ENCODE measurements around the gene SH2D2A. TPM values are rescaled to one million over a fixed set of nuclear protein-coding genes. Genes with fewer than 3 reads are reported as not detected.

Gene SH2D2A
- total RNA-seq, 2 experiments from 2014 or later = 280 to 294 TPM

- Mint-ChIP-seq H3K27me3 (peaks cover 38% of the 10 kb centered on the region), H3K36me3 (no peaks in the 10 kb centered on the region), H3K27ac (no peak overlapping the region), H3K4me3 (no peak overlapping the region), H3K4me1 (ENCODE audit: low read depth) (peaks cover 20% of the 10 kb centered on the region), H3K9me3 (no peaks in the 10 kb centered on the region)
- POLR2A ChIA-PET = interaction anchor here (1.0 to 2.4 kb wide), 4 partner anchors 9 to 40 kb away, joined by 3 to 9 read pairs (median 6); partner anchors contain the start of genes INSRR and NTRK1
- DNase-seq = no peak
- intact Hi-C loops (cut with micrococcal nuclease) = no loop called here
- CTCF ChIA-PET = interaction anchor here (1.1 to 5.0 kb wide), 6 partner anchors 9 to 122 kb away, joined by 3 to 47 read pairs (median 10); partner anchors contain the start of gene NTRK1
Observed at GRCh38 chr1:156847591-156848460, 31.2 kb upstream of the SH2D2A start.

DNA sequence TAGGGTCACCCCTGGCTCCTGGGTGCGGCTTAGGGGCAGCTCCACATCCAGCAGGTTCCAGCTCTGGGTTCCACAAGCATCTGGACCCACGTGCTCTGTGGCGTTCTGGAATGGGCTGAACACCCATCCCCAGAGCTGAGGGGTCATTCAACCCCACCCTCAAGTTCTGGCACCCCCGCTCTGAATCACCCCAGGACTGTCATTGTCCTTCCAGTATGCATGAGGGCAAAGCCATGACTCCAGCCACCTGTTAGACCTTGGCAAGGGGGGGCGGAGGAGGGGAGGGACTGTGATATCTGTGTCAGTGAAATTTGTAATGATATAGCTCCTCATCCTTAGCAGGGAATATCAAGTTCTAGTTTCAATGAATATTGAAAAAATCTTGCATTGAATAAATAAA, 30.0 kb upstream of the SH2D2A start:
- Mint-ChIP-seq H3K36me3 (no peaks in the 10 kb centered on the region), H3K27me3 (peaks cover 50% of the 10 kb centered on the region), H3K4me1 (ENCODE audit: low read depth) (peaks cover 20% of the 10 kb centered on the region), H3K27ac (no peak overlapping the region), H3K9me3 (no peaks in the 10 kb centered on the region), H3K4me3 (no peak overlapping the region)
- intact Hi-C loops (cut with micrococcal nuclease) = no loop called here
- no peak for DNase-seq
- ChIA-PET POLR2A (interaction anchor here (0.6 to 2.4 kb wide), 3 partner anchors 8 to 61 kb away, joined by 3 to 9 read pairs (median 5); no protein-coding TSS in a partner anchor), CTCF (interaction anchor here (1.1 to 5.0 kb wide), 5 partner anchors 8 to 157 kb away, joined by 4 to 47 read pairs (median 5); no protein-coding TSS in a partner anchor)

DNA sequence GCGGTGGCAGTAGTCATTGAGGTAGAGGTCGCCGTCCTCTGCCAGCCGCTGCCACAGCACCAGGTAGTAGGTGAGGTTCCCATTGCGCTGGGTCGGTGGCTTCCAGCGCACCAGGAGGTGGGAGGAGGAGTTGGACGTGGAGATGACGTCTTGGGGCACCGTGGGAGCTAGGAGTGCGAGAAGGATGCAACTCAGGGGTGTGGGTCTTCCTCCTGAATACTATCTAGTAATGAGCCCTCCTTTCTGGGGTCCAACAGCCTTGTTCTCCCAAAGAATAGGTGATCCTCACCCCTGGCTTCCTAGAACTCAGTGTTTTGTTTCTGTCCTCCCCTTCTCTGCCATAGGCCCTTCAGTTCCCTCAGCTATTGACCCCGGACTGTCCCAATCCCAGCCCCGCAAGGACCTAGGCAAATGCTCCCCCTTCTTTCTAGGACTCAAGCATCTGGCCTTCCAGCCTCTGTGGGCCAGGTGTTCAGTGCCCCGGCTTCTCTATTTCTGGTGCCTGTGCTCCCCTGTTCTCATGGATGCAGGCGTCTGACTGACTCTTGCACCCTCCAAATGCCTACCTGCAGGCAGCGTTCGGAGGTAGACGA, 29.4 kb upstream of the SH2D2A start:
- ChIA-PET CTCF (interaction anchor here (1.1 to 5.0 kb wide), 5 partner anchors 8 to 156 kb away, joined by 4 to 47 read pairs (median 5); partner anchors contain the start of gene NTRK1), POLR2A (interaction anchor here (0.6 kb wide), 1 partner anchor 61 kb away, joined by 3 read pairs; no protein-coding TSS in a partner anchor)
- DNase-seq = no peak
- Mint-ChIP-seq H3K27me3 (peaks cover 52% of the 10 kb centered on the region), H3K9me3 (no peaks in the 10 kb centered on the region), H3K4me3 (no peak overlapping the region), H3K36me3 (no peaks in the 10 kb centered on the region), H3K4me1 (ENCODE audit: low read depth) (peaks cover 20% of the 10 kb centered on the region), H3K27ac (no peak overlapping the region)
- intact Hi-C loops (cut with micrococcal nuclease) = no loop called here

- H3K4me1 Mint-ChIP-seq (ENCODE audit: low read depth) = peaks cover 20% of the 10 kb centered on the region
- intact Hi-C loops (cut with micrococcal nuclease) = no loop called here
- ChIA-PET CTCF (interaction anchor here (1.5 to 2.0 kb wide), 3 partner anchors 13 to 155 kb away, joined by 4 to 9 read pairs (median 5); partner anchors contain the start of gene NTRK1), POLR2A (interaction anchor here (1.0 kb wide), 1 partner anchor 38 kb away, joined by 3 read pairs; no protein-coding TSS in a partner anchor)
- no peaks in the 10 kb centered on the region for H3K9me3 Mint-ChIP-seq
- H3K4me3 Mint-ChIP-seq = no peak overlapping the region
- H3K27ac Mint-ChIP-seq = no peak overlapping the region
- H3K36me3 Mint-ChIP-seq = no peaks in the 10 kb centered on the region
- peaks cover 58% of the 10 kb centered on the region for H3K27me3 Mint-ChIP-seq
- DNase-seq = peak; percentile 48
Observed at GRCh38 chr1:156845055-156845952, 28.7 kb upstream of the SH2D2A start.

DNA sequence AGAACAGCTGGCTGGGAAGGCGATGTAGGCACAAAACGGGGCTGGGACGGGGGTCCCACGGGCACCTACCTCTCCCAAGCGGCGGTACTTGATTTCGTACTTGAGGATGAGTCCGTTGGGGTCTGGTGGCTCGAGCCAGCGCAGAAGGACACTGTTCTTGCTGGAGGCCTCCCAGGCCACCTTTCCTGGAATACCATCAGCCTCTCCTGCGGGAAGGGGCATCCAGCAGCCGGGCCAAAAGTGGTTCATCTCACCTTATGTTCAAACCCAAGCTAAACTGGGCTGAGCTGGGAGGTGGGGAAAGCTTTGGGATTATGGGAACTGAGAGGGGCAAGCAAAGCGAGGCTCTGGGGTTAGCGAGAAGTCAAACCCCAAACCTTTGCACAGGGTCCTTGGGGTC, 28.0 kb upstream of the SH2D2A start:
- Mint-ChIP-seq H3K27ac (no peak overlapping the region), H3K9me3 (no peaks in the 10 kb centered on the region), H3K36me3 (no peaks in the 10 kb centered on the region), H3K4me3 (no peak overlapping the region), H3K4me1 (ENCODE audit: low read depth) (peaks cover 20% of the 10 kb centered on the region), H3K27me3 (peaks cover 60% of the 10 kb centered on the region)
- ChIA-PET CTCF (interaction anchor here (2.0 kb wide), 1 partner anchor 15 kb away, joined by 9 read pairs; the partner anchor contains the start of gene NTRK1), POLR2A (interaction anchor here (1.0 kb wide), 1 partner anchor 37 kb away, joined by 3 read pairs; no protein-coding TSS in a partner anchor)
- intact Hi-C loops (cut with micrococcal nuclease) = no loop called here
- no peak for DNase-seq

DNA sequence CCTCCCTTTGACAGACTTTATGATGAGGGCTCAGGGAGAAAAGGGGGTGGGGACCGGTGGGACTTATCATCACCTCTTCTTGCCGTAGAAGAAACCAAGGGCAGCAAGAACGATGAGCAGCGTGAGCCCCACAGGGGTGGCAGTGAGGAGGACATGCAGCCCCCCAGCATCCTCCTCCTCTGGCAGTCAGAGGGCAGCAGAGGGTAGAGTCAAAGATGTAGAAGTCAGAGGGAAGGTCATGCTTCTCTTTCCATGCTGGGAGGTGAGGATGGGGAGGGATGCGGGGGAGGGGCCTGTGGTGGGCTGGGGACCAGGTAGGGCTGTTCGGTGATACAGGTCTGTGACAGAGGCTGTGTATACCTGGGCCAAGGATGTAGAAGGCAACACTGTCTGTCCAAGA, 27.5 kb upstream of the SH2D2A start:
- Mint-ChIP-seq H3K27ac (no peak overlapping the region), H3K27me3 (peaks cover 61% of the 10 kb centered on the region), H3K9me3 (no peaks in the 10 kb centered on the region), H3K4me3 (no peak overlapping the region), H3K4me1 (ENCODE audit: low read depth) (peaks cover 19% of the 10 kb centered on the region), H3K36me3 (no peaks in the 10 kb centered on the region)
- intact Hi-C loops (cut with micrococcal nuclease) = no loop called here
- no peak for DNase-seq
- ChIA-PET CTCF (interaction anchor here (2.0 kb wide), 1 partner anchor 16 kb away, joined by 9 read pairs; the partner anchor contains the start of gene NTRK1), POLR2A (interaction anchor here (1.0 kb wide), 1 partner anchor 36 kb away, joined by 3 read pairs; no protein-coding TSS in a partner anchor)

GRCh38 chr1:156842618-156843300, 26.1 kb upstream of the SH2D2A start:
- H3K27ac Mint-ChIP-seq = no peak overlapping the region
- ChIA-PET POLR2A (no interaction called here), CTCF (interaction anchor here (0.7 kb wide), 1 partner anchor 30 kb away, joined by 3 read pairs; no protein-coding TSS in a partner anchor)
- H3K4me3 Mint-ChIP-seq = no peak overlapping the region
- no peaks in the 10 kb centered on the region for H3K9me3 Mint-ChIP-seq
- H3K36me3 Mint-ChIP-seq = no peaks in the 10 kb centered on the region
- peaks cover 60% of the 10 kb centered on the region for H3K27me3 Mint-ChIP-seq
- intact Hi-C loops (cut with micrococcal nuclease) = no loop called here
- peaks cover 15% of the 10 kb centered on the region for H3K4me1 Mint-ChIP-seq (ENCODE audit: low read depth)
- DNase-seq = no peak

DNA sequence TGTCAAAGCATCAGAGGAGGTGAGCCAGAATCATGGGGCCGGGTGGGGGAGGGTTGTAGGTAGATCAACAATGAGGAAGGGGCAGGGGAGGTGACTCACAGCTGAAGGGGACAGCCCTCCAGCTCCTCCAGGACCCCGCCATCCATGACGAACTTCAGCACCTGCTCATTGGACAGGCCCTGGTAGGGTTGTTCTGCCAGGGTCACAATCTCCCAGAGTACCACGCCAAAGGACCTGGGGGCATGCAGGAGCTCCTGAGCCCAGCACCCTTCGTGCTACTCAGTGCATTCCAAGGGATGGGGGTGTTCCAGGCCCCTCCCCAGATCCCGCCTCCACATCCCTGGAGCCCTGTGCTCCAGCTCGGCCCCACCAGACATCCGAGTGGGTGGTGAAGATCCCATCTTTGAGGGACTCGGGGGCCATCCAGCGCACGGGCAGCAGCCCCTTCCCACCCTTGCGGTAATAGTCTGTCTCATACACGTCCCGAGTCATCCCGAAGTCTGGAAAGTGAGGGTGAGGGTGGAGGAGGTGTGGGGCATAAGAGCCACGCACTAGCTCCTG, 24.7 kb upstream of the SH2D2A start:
- Mint-ChIP-seq H3K9me3 (no peaks in the 10 kb centered on the region), H3K4me3 (no peak overlapping the region), H3K27ac (no peak overlapping the region), H3K36me3 (no peaks in the 10 kb centered on the region), H3K27me3 (peaks cover 62% of the 10 kb centered on the region), H3K4me1 (ENCODE audit: low read depth) (peaks cover 28% of the 10 kb centered on the region)
- ChIA-PET POLR2A (no interaction called here), CTCF (interaction anchor here (0.7 to 2.3 kb wide), 6 partner anchors 15 to 115 kb away, joined by 3 to 14 read pairs (median 6); partner anchors contain the start of gene NTRK1)
- intact Hi-C loops (cut with micrococcal nuclease) = no loop called here
- no peak for DNase-seq

- H3K27me3 Mint-ChIP-seq = peaks cover 60% of the 10 kb centered on the region
- H3K27ac Mint-ChIP-seq = no peak overlapping the region
Observed at GRCh38 chr1:156840898-156841279, 24.2 kb upstream of the SH2D2A start.

GRCh38 chr1:156840186-156840897, 23.7 kb upstream of the SH2D2A start:
- Mint-ChIP-seq H3K4me3 (no peak overlapping the region), H3K27me3 (peaks cover 61% of the 10 kb centered on the region), H3K9me3 (no peaks in the 10 kb centered on the region), H3K4me1 (ENCODE audit: low read depth) (peaks cover 35% of the 10 kb centered on the region), H3K36me3 (no peaks in the 10 kb centered on the region), H3K27ac (no peak overlapping the region)
- DNase-seq = no peak
- intact Hi-C loops (cut with micrococcal nuclease) = no loop called here
- CTCF ChIA-PET = interaction anchor here (1.0 to 2.3 kb wide), 5 partner anchors 16 to 50 kb away, joined by 4 to 14 read pairs (median 8); partner anchors contain the start of gene NTRK1
- POLR2A ChIA-PET = no interaction called here

More at GRCh38 chr1:156840898-156841279, 24.2 kb upstream of the SH2D2A start:
- H3K9me3 Mint-ChIP-seq = no peaks in the 10 kb centered on the region
- intact Hi-C loops (cut with micrococcal nuclease) = no loop called here
- no peak for DNase-seq
- H3K36me3 Mint-ChIP-seq = no peaks in the 10 kb centered on the region
- peaks cover 33% of the 10 kb centered on the region for H3K4me1 Mint-ChIP-seq (ENCODE audit: low read depth)
- ChIA-PET POLR2A (no interaction called here), CTCF (interaction anchor here (0.7 to 2.3 kb wide), 6 partner anchors 15 to 115 kb away, joined by 3 to 14 read pairs (median 6); partner anchors contain the start of gene NTRK1)
- H3K4me3 Mint-ChIP-seq = no peak overlapping the region

All from activated CD4-positive, alpha-beta memory T cell treated with anti-CD3 and anti-CD28 coated beads for 36 hours (primary cell).